ENCODE data around the gene PANK1. TPM values are rescaled to one million over a fixed set of nuclear protein-coding genes. Genes with fewer than 3 reads are reported as not detected.

PANK1 gene
- total and polyA plus RNA-seq, 9 of the 15 experiments (the other 6 are each of a cell fraction or from before 2014, with no cell fraction given): 1.7 to 10.7 (median 6.5) TPM

- BruUV-seq (replicated peaks): no TSS peak
- no peak overlapping the region for H3K9ac ChIP-seq (ENCODE audit: insufficient read depth in 1 of 2, low read depth in 2 of 2, low read length in 2 of 2)
- no peaks in the 10 kb centered on the region for H3K79me2 ChIP-seq (ENCODE audit: control insufficient read depth, insufficient read depth, low read length)
- FAIRE-seq (no peak), DNase-seq (ENCODE audit: extremely low read depth in 1 of 4, low spot score in 3 of 4) (no peak), ATAC-seq (no peak)
- no peaks in the 10 kb centered on the region for H3K4me1 ChIP-seq (replicated peaks in 1 of 2; ENCODE audit: control insufficient read depth in 2 of 2, insufficient read depth in 2 of 2, low read length in 2 of 2)
- ChIA-PET CTCF (ENCODE audit: low intra/inter-chr PET ratio) (no interaction called here), POLR2A (interaction anchor here (0.5 kb wide), 1 partner anchor 33 kb away, joined by 3 read pairs; no protein-coding TSS in a partner anchor)
- intact Hi-C loops (cut with micrococcal nuclease) (no loop called here), in situ Hi-C loops (cut with MboI) (no loop called here)
- 13% methylated on average over 1 of the region's 1 CpG for WGBS (ENCODE audit: insufficient coverage, low coverage, missing lambda C conversion rate)
- no peaks in the 10 kb centered on the region for H4K20me1 ChIP-seq (replicated peaks; ENCODE audit: control insufficient read depth, insufficient read depth, low read length)
- H3K27me3 ChIP-seq (ENCODE audit: control insufficient read depth in 2 of 2, insufficient read depth in 2 of 2, low read length in 2 of 2): no peaks in the 10 kb centered on the region
- H3K4me3 ChIP-seq: no peak overlapping the region
- H3K4me2 ChIP-seq (ENCODE audit: insufficient read depth, low read length): no peak overlapping the region
- H3K27ac ChIP-seq (ENCODE audit: extremely low read depth, low read depth, low read length): no peak overlapping the region
- no peaks in the 10 kb centered on the region for H3K36me3 ChIP-seq (ENCODE audit: control insufficient read depth, insufficient read depth, low read length)
- no peak overlapping the region for H2AFZ ChIP-seq (ENCODE audit: low read depth, low read length)
- no peaks in the 10 kb centered on the region for H3K9me3 ChIP-seq (replicated peaks; ENCODE audit: control insufficient read depth, insufficient read depth, low read depth, low read length)
- H3K9me1 ChIP-seq (ENCODE audit: control insufficient read depth, insufficient read depth, low read length): no peaks in the 10 kb centered on the region
- TF ChIP-seq TCF7 (IDR thresholded peaks at IDR 0.05; ENCODE audit: borderline replicate concordance) (no peak), PTRF (tag; IDR thresholded peaks at IDR 0.05) (no peak), KAT2B (IDR thresholded peaks at IDR 0.05; ENCODE audit: low read depth, low read length) (no peak), ZNF695 (CRISPR knock-in tag; IDR thresholded peaks at IDR 0.05) (no peak), MEF2A (IDR thresholded peaks at IDR 0.05; ENCODE audit: control insufficient read depth, low read depth, low read length) (no peak), PHF20 (IDR thresholded peaks at IDR 0.05; ENCODE audit: partially characterized antibody) (no peak), SREBF2 (CRISPR knock-in tag; IDR thresholded peaks at IDR 0.05) (no peak), PCBP1 (IDR thresholded peaks at IDR 0.05; ENCODE audit: low read depth, low read length, poor library complexity, severe bottlenecking) (no peak), E2F1 (CRISPR knock-in tag; IDR thresholded peaks at IDR 0.05) (no peak), AFF4 (CRISPR knock-in tag; IDR thresholded peaks at IDR 0.05) (no peak), EP300 (IDR thresholded peaks at IDR 0.05; ENCODE audit: low read length) (no peak), ZBTB5 (IDR thresholded peaks at IDR 0.05) (no peak), HNRNPUL1 (IDR thresholded peaks at IDR 0.05; ENCODE audit: low read length) (no peak), ARID1B (IDR thresholded peaks at IDR 0.05) (no peak)
Observed at GRCh38 chr10:89670926-89671325, 25.9 kb upstream of the PANK1 start.
